GM23338 (cell line): Measurements from ENCODE around the gene SF3B4. TPM values are rescaled to one million over a fixed set of nuclear protein-coding genes. Genes with fewer than 3 reads are reported as not detected.

Source experiments
- ATAC-seq: fragments of 200-7000 bp; cut with Tn5 transposase; 3 replicates; pipeline ENCODE4 v1.9.1; 2020
- DNase-seq: peaks from one replicate; pipeline ENCODE4 v3.0.0-alpha.2; 2015; ENCODE audit warnings: low spot score
- H2AFZ ChIP-seq: fragments of 200-600 bp; sonication (generic); 2 replicates; pipeline ENCODE4 v1.8.0; 2016; ENCODE audit warnings: antibody characterized with exemption, mild to moderate bottlenecking, moderate library complexity
- H3F3A ChIP-seq: fragments of 200-600 bp; sonication (generic); replicated peaks from 2 replicates; pipeline ENCODE4 v1.8.0; 2017; ENCODE audit warnings: antibody characterized with exemption, mixed run types, low read depth
- H3K27ac ChIP-seq: fragments of 200-600 bp; sonication (generic); 2 replicates; pipeline ENCODE4 v1.6.1; 2016; ENCODE audit warnings: low read depth
- H3K27me3 ChIP-seq: fragments of 200-600 bp; sonication (generic); 2 replicates; pipeline ENCODE4 v1.8.0; 2016; ENCODE audit warnings: mild to moderate bottlenecking, mixed run types, moderate library complexity; ENCODE audit not compliant: insufficient read depth
- H3K36me3 ChIP-seq: fragments of 200-600 bp; sonication (generic); 2 replicates; pipeline ENCODE4 v1.8.0; 2016; ENCODE audit warnings: mild to moderate bottlenecking; ENCODE audit not compliant: insufficient read depth
- H3K4me1 ChIP-seq: fragments of 200-600 bp; sonication (generic); 2 replicates; pipeline ENCODE4 v1.8.0; 2016; ENCODE audit warnings: mild to moderate bottlenecking, moderate library complexity; ENCODE audit not compliant: insufficient read depth
- H3K4me2 ChIP-seq: fragments of 200-600 bp; sonication (generic); 2 replicates; pipeline ENCODE4 v1.7.1; 2017; ENCODE audit warnings: mixed run types
- H3K4me3 ChIP-seq: fragments of 200-600 bp; sonication (generic); 2 replicates; pipeline ENCODE4 v1.6.1; 2016; ENCODE audit warnings: mixed run types
- H3K79me2 ChIP-seq: fragments of 200-600 bp; sonication (generic); replicated peaks from 2 replicates; pipeline ENCODE4 v1.8.0; 2017; ENCODE audit warnings: mild to moderate bottlenecking; ENCODE audit not compliant: insufficient read depth
- H3K9me2 ChIP-seq: fragments of 200-600 bp; sonication (generic); 2 replicates; pipeline ENCODE4 v1.8.0; 2017; ENCODE audit not compliant: insufficient read depth
- H4K20me1 ChIP-seq: fragments of 200-600 bp; sonication (generic); replicated peaks from 2 replicates; pipeline ENCODE4 v1.8.0; 2017; ENCODE audit warnings: mild to moderate bottlenecking; ENCODE audit not compliant: insufficient read depth
- H3K27ac Mint-ChIP-seq: 2 replicates; pipeline ENCODE4 v1.8.0; 2020; ENCODE audit warnings: inconsistent platforms, mild to moderate bottlenecking, moderate library complexity, mixed read lengths
- H3K27me3 Mint-ChIP-seq: 3 replicates; pipeline ENCODE4 v1.8.0; 2022; ENCODE audit warnings: low read depth, mild to moderate bottlenecking, moderate library complexity, mixed read lengths, inconsistent platforms; ENCODE audit not compliant: insufficient read depth, poor library complexity
- H3K36me3 Mint-ChIP-seq: 3 replicates; pipeline ENCODE4 v1.8.0; 2021; ENCODE audit warnings: low read depth, mild to moderate bottlenecking, inconsistent platforms, moderate library complexity, mixed read lengths
- H3K4me1 Mint-ChIP-seq: 3 replicates; pipeline ENCODE4 v1.8.0; 2020; ENCODE audit warnings: mild to moderate bottlenecking, inconsistent platforms, mixed read lengths
- H3K4me3 Mint-ChIP-seq: 3 replicates; pipeline ENCODE4 v1.8.0; 2021; ENCODE audit warnings: moderate library complexity, mild to moderate bottlenecking, inconsistent platforms, mixed read lengths
- H3K9me3 Mint-ChIP-seq: 3 replicates; pipeline ENCODE4 v1.8.0; 2020; ENCODE audit warnings: moderate library complexity, mild to moderate bottlenecking, inconsistent platforms, mixed read lengths
- CREB1 ChIP-seq: fragments of 250-450 bp; sonication (Bioruptor Pico); IDR thresholded peaks from 2 replicates; pipeline ENCODE4 v1.5.0; 2020; ENCODE audit warnings: low read depth, mild to moderate bottlenecking, moderate library complexity
- EZH2 ChIP-seq: fragments of 200-600 bp; sonication (generic); IDR thresholded peaks from one replicate; pipeline ENCODE4 v1.8.0; 2017; ENCODE audit warnings: antibody characterized with exemption, mild to moderate bottlenecking, low read depth; ENCODE audit not compliant: unreplicated experiment
- EZH2phosphoT487 ChIP-seq: fragments of 200-600 bp; sonication (generic); IDR thresholded peaks from one replicate; pipeline ENCODE4 v1.8.1; 2018; ENCODE audit warnings: antibody characterized with exemption; ENCODE audit not compliant: unreplicated experiment
- JUNB ChIP-seq: IDR thresholded peaks from one replicate; pipeline ENCODE4 v1.6.1; 2016; ENCODE audit warnings: antibody characterized with exemption; ENCODE audit not compliant: unreplicated experiment
- POLR2AphosphoS5 ChIP-seq: IDR thresholded peaks from 2 replicates; pipeline ENCODE4 v1.6.1; 2016; ENCODE audit warnings: antibody characterized with exemption, low read depth
- STAT1 ChIP-seq: IDR thresholded peaks from one replicate; pipeline ENCODE4 v1.6.1; 2016; ENCODE audit warnings: antibody characterized with exemption; ENCODE audit not compliant: unreplicated experiment
- ZNF114 ChIP-seq: fragments of 250-450 bp; sonication (Bioruptor Pico); IDR thresholded peaks from 2 replicates; pipeline ENCODE4 v1.5.0; 2020; ENCODE audit warnings: mild to moderate bottlenecking, moderate library complexity
- ZNF331 ChIP-seq: fragments of 250-450 bp; sonication (Bioruptor Pico); IDR thresholded peaks from 2 replicates; pipeline ENCODE4 v1.5.0; 2020; ENCODE audit warnings: low read depth, mild to moderate bottlenecking, moderate library complexity
- polyA plus RNA-seq: library from polyadenylated mRNA; unstranded; fragments of >200 nt; fragmentation: Nextera tagmentation; extraction: Ambion mirVana; gene quantifications from 2 replicates; pipeline ENCODE4 v1.2.1, GENCODE V29; 2016
- total RNA-seq: library from RNA; depleted of rRNA; stranded (reverse); fragments of >200 nt; shearing (Covaris generic); gene quantifications from 2 replicates; pipeline ENCODE4 v1.2.3, GENCODE V29; 2014
- TF ChIP-seq, protein P1 (sequence below): IDR thresholded peaks from one replicate; pipeline ENCODE4 v1.6.1; 2018; ENCODE audit warnings: antibody characterized with exemption; ENCODE audit not compliant: unreplicated experiment
- TF ChIP-seq, protein P2 (sequence below), 2 experiments: fragments of 200-600 bp in 1 of 2; sonication (generic) in 1 of 2; conservative IDR thresholded peaks; 2 replicates each; pipeline versions ENCODE4 v1.5.1 to v1.6.1; 2016 to 2017; ENCODE audit warnings: antibody characterized with exemption in 2 of 2, low read depth in 2 of 2, mild to moderate bottlenecking in 2 of 2, moderate library complexity in 1 of 2
- TF ChIP-seq, protein P3 (sequence below): fragments of 250-450 bp; sonication (Bioruptor Pico); IDR thresholded peaks from 2 replicates; pipeline ENCODE4 v1.5.0; 2020; ENCODE audit warnings: mild to moderate bottlenecking, moderate library complexity
- TF ChIP-seq, protein P4 (sequence below): IDR thresholded peaks from 2 replicates; pipeline ENCODE4 v1.6.1; 2016; ENCODE audit warnings: antibody characterized with exemption

SF3B4 gene
- total and polyA plus RNA-seq, 2 experiments from 2014 or later: 48.7 to 84.0 TPM

DNA sequence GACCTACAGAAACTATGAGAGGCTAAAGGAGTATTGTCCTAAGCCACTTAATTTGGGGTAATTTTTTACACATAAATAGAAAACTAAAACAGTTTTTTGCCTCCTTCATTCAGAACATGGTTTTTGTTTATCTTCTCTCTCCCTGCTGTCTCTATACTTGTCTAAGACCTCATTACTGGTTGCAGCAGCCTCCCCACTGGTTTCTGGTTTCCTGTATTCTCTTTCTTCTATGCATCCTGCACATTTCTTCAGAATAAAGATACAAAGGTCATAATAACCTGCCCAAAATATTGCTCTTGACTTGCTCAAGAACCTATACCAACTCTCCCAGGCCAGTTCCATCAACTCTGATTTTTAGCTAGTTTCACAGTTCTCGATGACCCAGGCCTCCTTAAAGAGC is 48.0 kb downstream of the SF3B4 start:
- no peak overlapping the region for H2AFZ ChIP-seq
- Mint-ChIP-seq H3K27me3 (no peaks in the 10 kb centered on the region), H3K27ac (no peak overlapping the region), H3K36me3 (no peaks in the 10 kb centered on the region), H3K4me1 (0 out of 3 replicates have a peak, but pooled peaks cover 3% of the 10 kb centered on the region), H3K4me3 (no peak overlapping the region; the same call in 2 of the 3 replicates), H3K9me3 (no peaks in the 10 kb centered on the region)
- no peaks in the 10 kb centered on the region for H3K36me3 ChIP-seq
- no peaks in the 10 kb centered on the region for H4K20me1 ChIP-seq
- no peak for DNase-seq
- no peak overlapping the region for H3K27ac ChIP-seq
- H3F3A ChIP-seq: no peaks in the 10 kb centered on the region
- no peaks in the 10 kb centered on the region for H3K9me2 ChIP-seq
- H3K79me2 ChIP-seq: 0 out of 2 replicates have a peak, but pooled peaks cover 7% of the 10 kb centered on the region
- H3K4me1 ChIP-seq: peaks cover 3% of the 10 kb centered on the region; the same call in 1 of the 2 replicates
- no peak overlapping the region for H3K4me3 ChIP-seq
- no peak for TF ChIP-seq JUNB
- no peak for TF ChIP-seq STAT1
- no peak for TF ChIP-seq ZNF114 (CRISPR knock-in tag)
- TF ChIP-seq, protein P1, sequence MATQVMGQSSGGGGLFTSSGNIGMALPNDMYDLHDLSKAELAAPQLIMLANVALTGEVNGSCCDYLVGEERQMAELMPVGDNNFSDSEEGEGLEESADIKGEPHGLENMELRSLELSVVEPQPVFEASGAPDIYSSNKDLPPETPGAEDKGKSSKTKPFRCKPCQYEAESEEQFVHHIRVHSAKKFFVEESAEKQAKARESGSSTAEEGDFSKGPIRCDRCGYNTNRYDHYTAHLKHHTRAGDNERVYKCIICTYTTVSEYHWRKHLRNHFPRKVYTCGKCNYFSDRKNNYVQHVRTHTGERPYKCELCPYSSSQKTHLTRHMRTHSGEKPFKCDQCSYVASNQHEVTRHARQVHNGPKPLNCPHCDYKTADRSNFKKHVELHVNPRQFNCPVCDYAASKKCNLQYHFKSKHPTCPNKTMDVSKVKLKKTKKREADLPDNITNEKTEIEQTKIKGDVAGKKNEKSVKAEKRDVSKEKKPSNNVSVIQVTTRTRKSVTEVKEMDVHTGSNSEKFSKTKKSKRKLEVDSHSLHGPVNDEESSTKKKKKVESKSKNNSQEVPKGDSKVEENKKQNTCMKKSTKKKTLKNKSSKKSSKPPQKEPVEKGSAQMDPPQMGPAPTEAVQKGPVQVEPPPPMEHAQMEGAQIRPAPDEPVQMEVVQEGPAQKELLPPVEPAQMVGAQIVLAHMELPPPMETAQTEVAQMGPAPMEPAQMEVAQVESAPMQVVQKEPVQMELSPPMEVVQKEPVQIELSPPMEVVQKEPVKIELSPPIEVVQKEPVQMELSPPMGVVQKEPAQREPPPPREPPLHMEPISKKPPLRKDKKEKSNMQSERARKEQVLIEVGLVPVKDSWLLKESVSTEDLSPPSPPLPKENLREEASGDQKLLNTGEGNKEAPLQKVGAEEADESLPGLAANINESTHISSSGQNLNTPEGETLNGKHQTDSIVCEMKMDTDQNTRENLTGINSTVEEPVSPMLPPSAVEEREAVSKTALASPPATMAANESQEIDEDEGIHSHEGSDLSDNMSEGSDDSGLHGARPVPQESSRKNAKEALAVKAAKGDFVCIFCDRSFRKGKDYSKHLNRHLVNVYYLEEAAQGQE: no peak
- no peak for TF ChIP-seq POLR2AphosphoS5
- TF ChIP-seq, protein P2, sequence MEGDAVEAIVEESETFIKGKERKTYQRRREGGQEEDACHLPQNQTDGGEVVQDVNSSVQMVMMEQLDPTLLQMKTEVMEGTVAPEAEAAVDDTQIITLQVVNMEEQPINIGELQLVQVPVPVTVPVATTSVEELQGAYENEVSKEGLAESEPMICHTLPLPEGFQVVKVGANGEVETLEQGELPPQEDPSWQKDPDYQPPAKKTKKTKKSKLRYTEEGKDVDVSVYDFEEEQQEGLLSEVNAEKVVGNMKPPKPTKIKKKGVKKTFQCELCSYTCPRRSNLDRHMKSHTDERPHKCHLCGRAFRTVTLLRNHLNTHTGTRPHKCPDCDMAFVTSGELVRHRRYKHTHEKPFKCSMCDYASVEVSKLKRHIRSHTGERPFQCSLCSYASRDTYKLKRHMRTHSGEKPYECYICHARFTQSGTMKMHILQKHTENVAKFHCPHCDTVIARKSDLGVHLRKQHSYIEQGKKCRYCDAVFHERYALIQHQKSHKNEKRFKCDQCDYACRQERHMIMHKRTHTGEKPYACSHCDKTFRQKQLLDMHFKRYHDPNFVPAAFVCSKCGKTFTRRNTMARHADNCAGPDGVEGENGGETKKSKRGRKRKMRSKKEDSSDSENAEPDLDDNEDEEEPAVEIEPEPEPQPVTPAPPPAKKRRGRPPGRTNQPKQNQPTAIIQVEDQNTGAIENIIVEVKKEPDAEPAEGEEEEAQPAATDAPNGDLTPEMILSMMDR (conservative IDR thresholded peaks at IDR 0.05; ENCODE audit: low read depth in 2 of 2): no peak
- TF ChIP-seq, protein P3, sequence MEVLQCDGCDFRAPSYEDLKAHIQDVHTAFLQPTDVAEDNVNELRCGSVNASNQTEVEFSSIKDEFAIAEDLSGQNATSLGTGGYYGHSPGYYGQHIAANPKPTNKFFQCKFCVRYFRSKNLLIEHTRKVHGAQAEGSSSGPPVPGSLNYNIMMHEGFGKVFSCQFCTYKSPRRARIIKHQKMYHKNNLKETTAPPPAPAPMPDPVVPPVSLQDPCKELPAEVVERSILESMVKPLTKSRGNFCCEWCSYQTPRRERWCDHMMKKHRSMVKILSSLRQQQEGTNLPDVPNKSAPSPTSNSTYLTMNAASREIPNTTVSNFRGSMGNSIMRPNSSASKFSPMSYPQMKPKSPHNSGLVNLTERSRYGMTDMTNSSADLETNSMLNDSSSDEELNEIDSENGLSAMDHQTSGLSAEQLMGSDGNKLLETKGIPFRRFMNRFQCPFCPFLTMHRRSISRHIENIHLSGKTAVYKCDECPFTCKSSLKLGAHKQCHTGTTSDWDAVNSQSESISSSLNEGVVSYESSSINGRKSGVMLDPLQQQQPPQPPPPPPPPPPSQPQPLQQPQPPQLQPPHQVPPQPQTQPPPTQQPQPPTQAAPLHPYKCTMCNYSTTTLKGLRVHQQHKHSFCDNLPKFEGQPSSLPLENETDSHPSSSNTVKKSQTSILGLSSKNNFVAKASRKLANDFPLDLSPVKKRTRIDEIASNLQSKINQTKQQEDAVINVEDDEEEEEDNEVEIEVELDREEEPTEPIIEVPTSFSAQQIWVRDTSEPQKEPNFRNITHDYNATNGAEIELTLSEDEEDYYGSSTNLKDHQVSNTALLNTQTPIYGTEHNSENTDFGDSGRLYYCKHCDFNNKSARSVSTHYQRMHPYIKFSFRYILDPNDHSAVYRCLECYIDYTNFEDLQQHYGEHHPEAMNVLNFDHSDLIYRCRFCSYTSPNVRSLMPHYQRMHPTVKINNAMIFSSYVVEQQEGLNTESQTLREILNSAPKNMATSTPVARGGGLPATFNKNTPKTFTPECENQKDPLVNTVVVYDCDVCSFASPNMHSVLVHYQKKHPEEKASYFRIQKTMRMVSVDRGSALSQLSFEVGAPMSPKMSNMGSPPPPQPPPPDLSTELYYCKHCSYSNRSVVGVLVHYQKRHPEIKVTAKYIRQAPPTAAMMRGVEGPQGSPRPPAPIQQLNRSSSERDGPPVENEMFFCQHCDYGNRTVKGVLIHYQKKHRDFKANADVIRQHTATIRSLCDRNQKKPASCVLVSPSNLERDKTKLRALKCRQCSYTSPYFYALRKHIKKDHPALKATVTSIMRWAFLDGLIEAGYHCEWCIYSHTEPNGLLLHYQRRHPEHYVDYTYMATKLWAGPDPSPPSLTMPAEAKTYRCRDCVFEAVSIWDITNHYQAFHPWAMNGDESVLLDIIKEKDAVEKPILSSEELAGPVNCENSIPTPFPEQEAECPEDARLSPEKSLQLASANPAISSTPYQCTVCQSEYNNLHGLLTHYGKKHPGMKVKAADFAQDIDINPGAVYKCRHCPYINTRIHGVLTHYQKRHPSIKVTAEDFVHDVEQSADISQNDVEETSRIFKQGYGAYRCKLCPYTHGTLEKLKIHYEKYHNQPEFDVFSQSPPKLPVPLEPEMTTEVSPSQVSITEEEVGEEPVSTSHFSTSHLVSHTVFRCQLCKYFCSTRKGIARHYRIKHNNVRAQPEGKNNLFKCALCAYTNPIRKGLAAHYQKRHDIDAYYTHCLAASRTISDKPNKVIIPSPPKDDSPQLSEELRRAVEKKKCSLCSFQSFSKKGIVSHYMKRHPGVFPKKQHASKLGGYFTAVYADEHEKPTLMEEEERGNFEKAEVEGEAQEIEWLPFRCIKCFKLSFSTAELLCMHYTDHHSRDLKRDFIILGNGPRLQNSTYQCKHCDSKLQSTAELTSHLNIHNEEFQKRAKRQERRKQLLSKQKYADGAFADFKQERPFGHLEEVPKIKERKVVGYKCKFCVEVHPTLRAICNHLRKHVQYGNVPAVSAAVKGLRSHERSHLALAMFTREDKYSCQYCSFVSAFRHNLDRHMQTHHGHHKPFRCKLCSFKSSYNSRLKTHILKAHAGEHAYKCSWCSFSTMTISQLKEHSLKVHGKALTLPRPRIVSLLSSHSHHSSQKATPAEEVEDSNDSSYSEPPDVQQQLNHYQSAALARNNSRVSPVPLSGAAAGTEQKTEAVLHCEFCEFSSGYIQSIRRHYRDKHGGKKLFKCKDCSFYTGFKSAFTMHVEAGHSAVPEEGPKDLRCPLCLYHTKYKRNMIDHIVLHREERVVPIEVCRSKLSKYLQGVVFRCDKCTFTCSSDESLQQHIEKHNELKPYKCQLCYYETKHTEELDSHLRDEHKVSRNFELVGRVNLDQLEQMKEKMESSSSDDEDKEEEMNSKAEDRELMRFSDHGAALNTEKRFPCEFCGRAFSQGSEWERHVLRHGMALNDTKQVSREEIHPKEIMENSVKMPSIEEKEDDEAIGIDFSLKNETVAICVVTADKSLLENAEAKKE (CRISPR knock-in tag): no peak
- no peak for TF ChIP-seq CREB1 (CRISPR knock-in tag)
- no peak for TF ChIP-seq EZH2
- TF ChIP-seq ZNF331 (CRISPR knock-in tag): no peak
- TF ChIP-seq, protein P4, sequence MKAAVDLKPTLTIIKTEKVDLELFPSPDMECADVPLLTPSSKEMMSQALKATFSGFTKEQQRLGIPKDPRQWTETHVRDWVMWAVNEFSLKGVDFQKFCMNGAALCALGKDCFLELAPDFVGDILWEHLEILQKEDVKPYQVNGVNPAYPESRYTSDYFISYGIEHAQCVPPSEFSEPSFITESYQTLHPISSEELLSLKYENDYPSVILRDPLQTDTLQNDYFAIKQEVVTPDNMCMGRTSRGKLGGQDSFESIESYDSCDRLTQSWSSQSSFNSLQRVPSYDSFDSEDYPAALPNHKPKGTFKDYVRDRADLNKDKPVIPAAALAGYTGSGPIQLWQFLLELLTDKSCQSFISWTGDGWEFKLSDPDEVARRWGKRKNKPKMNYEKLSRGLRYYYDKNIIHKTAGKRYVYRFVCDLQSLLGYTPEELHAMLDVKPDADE: no peak
- TF ChIP-seq EZH2phosphoT487: no peak
- no peak overlapping the region for H3K4me2 ChIP-seq
- no peaks in the 10 kb centered on the region for H3K27me3 ChIP-seq
- ATAC-seq: no peak
